Measurements from ENCODE around the gene CKAP5.

The CKAP5 gene

GRCh38 chr11:46849631-46850030 is 3.6 kb upstream of the CKAP5 start:
- H4K12ac ChIP-seq (ENCODE audit: low read depth, low read length), result no peak overlapping the region
- H2AK5ac ChIP-seq (ENCODE audit: low read length), result no peak overlapping the region
- H3K27me3 ChIP-seq (ENCODE audit: insufficient read depth, low read length), result no peaks in the 10 kb centered on the region
- no peak for DNase-seq
- no peak overlapping the region for H3K4ac ChIP-seq (ENCODE audit: low read depth, low read length)
- no peak overlapping the region for H3K4me3 ChIP-seq (ENCODE audit: low read depth, low read length)
- peaks cover 7% of the 10 kb centered on the region for H3K79me2 ChIP-seq (ENCODE audit: control insufficient read depth, insufficient read depth, low read length, poor library complexity)
- no peak overlapping the region for H4K91ac ChIP-seq (ENCODE audit: low read depth, low read length)
- no peak overlapping the region for H2AFZ ChIP-seq (ENCODE audit: insufficient read depth, low read length, poor library complexity)
- H2BK12ac ChIP-seq (ENCODE audit: low read length), result no peak overlapping the region
- H3K18ac ChIP-seq (ENCODE audit: low read length), result no peak overlapping the region
- no peak overlapping the region for H4K8ac ChIP-seq (ENCODE audit: low read depth, low read length)
- no peak overlapping the region for H3K9ac ChIP-seq (ENCODE audit: low read length)
- H3K9me3 ChIP-seq (ENCODE audit: insufficient read depth, low read depth, low read length), result no peaks in the 10 kb centered on the region
- H3K14ac ChIP-seq (ENCODE audit: low read length), result no peak overlapping the region
- H3K23ac ChIP-seq (ENCODE audit: low read length), result no peak overlapping the region
- peaks cover 0 to 1% of the 10 kb centered on the region in 2 experiments for H3K4me1 ChIP-seq (ENCODE audit: control insufficient read depth in 1 of 2, insufficient read depth in 2 of 2, low read length in 2 of 2)
- no peaks in the 10 kb centered on the region for H3K36me3 ChIP-seq (ENCODE audit: control insufficient read depth in 1 of 2, insufficient read depth in 2 of 2, low read length in 2 of 2)
- WGBS (ENCODE audit: extremely low coverage, insufficient coverage, insufficient read length), result no CpG with 5 or more reads among the region's 1 CpG
- H3K27ac ChIP-seq (ENCODE audit: low read depth, low read length), result no peak overlapping the region
- H2BK5ac ChIP-seq (ENCODE audit: low read depth, low read length, poor library complexity), result no peak overlapping the region
- no peak overlapping the region for H3K4me2 ChIP-seq (ENCODE audit: low read length)
- H3K79me1 ChIP-seq (ENCODE audit: low read length), result peaks cover 6% of the 10 kb centered on the region
- no peak overlapping the region for H2BK120ac ChIP-seq (ENCODE audit: insufficient read depth, low read length, poor library complexity)

GRCh38 chr11:46846510-46846830 is 390 bp upstream of the CKAP5 start:
- Histone ChIP-seq H2BK12ac (ENCODE audit: low read length) (no peak overlapping the region), H3K27me3 (ENCODE audit: insufficient read depth, low read length) (no peaks in the 10 kb centered on the region), H3K14ac (ENCODE audit: low read length) (no peak overlapping the region), H4K12ac (ENCODE audit: low read depth, low read length) (no peak overlapping the region), H3K9me3 (ENCODE audit: insufficient read depth, low read depth, low read length) (no peaks in the 10 kb centered on the region), H3K36me3 (ENCODE audit: control insufficient read depth in 1 of 2, insufficient read depth in 2 of 2, low read length in 2 of 2) (no peaks in the 10 kb centered on the region), H3K27ac (ENCODE audit: low read depth, low read length) (no peak overlapping the region), H3K18ac (ENCODE audit: low read length) (no peak overlapping the region), H4K8ac (ENCODE audit: low read depth, low read length) (peak overlapping the region; percentile 26), H2AK5ac (ENCODE audit: low read length) (no peak overlapping the region), H3K79me1 (ENCODE audit: low read length) (peaks cover 6% of the 10 kb centered on the region), H3K4me3 (ENCODE audit: low read depth, low read length) (peak overlapping the region; percentile 43), H3K79me2 (ENCODE audit: control insufficient read depth, insufficient read depth, low read length, poor library complexity) (peaks cover 12% of the 10 kb centered on the region), H3K4me1 (ENCODE audit: control insufficient read depth in 1 of 2, insufficient read depth in 2 of 2, low read length in 2 of 2) (peaks cover 0 to 3% of the 10 kb centered on the region in 2 experiments), H3K9ac (ENCODE audit: low read length) (no peak overlapping the region), H3K23ac (ENCODE audit: low read length) (no peak overlapping the region), H2BK5ac (ENCODE audit: low read depth, low read length, poor library complexity) (no peak overlapping the region), H3K4ac (ENCODE audit: low read depth, low read length) (no peak overlapping the region), H2AFZ (ENCODE audit: insufficient read depth, low read length, poor library complexity) (peak overlapping the region; percentile 26), H2BK120ac (ENCODE audit: insufficient read depth, low read length, poor library complexity) (no peak overlapping the region), H4K91ac (ENCODE audit: low read depth, low read length) (no peak overlapping the region), H3K4me2 (ENCODE audit: low read length) (peak overlapping the region; percentile 76)
- DNase-seq, result no peak
- WGBS (ENCODE audit: extremely low coverage, insufficient coverage, insufficient read length), result no CpG with 5 or more reads among the region's 6 CpGs

DNA sequence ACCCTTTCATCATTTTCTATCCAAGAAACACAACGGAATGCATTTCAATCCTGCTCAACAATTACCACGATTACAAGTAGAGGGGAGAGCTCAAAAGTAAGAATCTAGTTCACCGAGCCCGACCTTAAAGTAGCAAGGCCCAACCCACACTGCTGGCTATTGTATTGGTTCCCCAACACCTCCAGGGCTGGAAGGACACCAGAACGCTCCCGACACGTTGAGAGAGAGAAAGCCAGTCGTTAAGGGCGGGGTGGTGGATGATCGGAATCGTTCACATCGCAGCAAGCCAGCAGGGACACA is 690 bp downstream of the CKAP5 start:
- H4K91ac ChIP-seq (ENCODE audit: low read depth, low read length), result peak overlapping the region; percentile 88
- H3K79me1 ChIP-seq (ENCODE audit: low read length), result peaks cover 6% of the 10 kb centered on the region
- peaks cover 12% of the 10 kb centered on the region for H3K79me2 ChIP-seq (ENCODE audit: control insufficient read depth, insufficient read depth, low read length, poor library complexity)
- H2AFZ ChIP-seq (ENCODE audit: insufficient read depth, low read length, poor library complexity), result peak overlapping the region; percentile 80
- H4K12ac ChIP-seq (ENCODE audit: low read depth, low read length), result peak overlapping the region; percentile 64
- no peak for DNase-seq
- H3K18ac ChIP-seq (ENCODE audit: low read length), result peak overlapping the region; percentile 87
- H3K4me3 ChIP-seq (ENCODE audit: low read depth, low read length), result peak overlapping the region; percentile 91
- H4K8ac ChIP-seq (ENCODE audit: low read depth, low read length), result peak overlapping the region; percentile 91
- H3K27me3 ChIP-seq (ENCODE audit: insufficient read depth, low read length), result no peaks in the 10 kb centered on the region
- peaks cover 0 to 3% of the 10 kb centered on the region in 2 experiments for H3K4me1 ChIP-seq (ENCODE audit: control insufficient read depth in 1 of 2, insufficient read depth in 2 of 2, low read length in 2 of 2)
- H2BK5ac ChIP-seq (ENCODE audit: low read depth, low read length, poor library complexity), result no peak overlapping the region
- peak overlapping the region; percentile 91 for H3K14ac ChIP-seq (ENCODE audit: low read length)
- H3K27ac ChIP-seq (ENCODE audit: low read depth, low read length), result peak overlapping the region; percentile 12
- peak overlapping the region; percentile 95 for H3K9ac ChIP-seq (ENCODE audit: low read length)
- peak overlapping the region; percentile 87 for H3K4ac ChIP-seq (ENCODE audit: low read depth, low read length)
- peak overlapping the region; percentile 81 for H3K4me2 ChIP-seq (ENCODE audit: low read length)
- no peak overlapping the region for H3K23ac ChIP-seq (ENCODE audit: low read length)
- H2AK5ac ChIP-seq (ENCODE audit: low read length), result peak overlapping the region; percentile 1
- WGBS (ENCODE audit: extremely low coverage, insufficient coverage, insufficient read length), result no CpG with 5 or more reads among the region's 12 CpGs
- H3K36me3 ChIP-seq (ENCODE audit: control insufficient read depth in 1 of 2, insufficient read depth in 2 of 2, low read length in 2 of 2), result no peaks in the 10 kb centered on the region
- no peaks in the 10 kb centered on the region for H3K9me3 ChIP-seq (ENCODE audit: insufficient read depth, low read depth, low read length)
- H2BK12ac ChIP-seq (ENCODE audit: low read length), result no peak overlapping the region
- no peak overlapping the region for H2BK120ac ChIP-seq (ENCODE audit: insufficient read depth, low read length, poor library complexity)

GRCh38 chr11:46840116-46840515 is 6.0 kb downstream of the CKAP5 start:
- Histone ChIP-seq H2BK120ac (ENCODE audit: insufficient read depth, low read length, poor library complexity) (no peak overlapping the region), H3K27ac (ENCODE audit: low read depth, low read length) (no peak overlapping the region), H3K14ac (ENCODE audit: low read length) (no peak overlapping the region), H3K4me1 (ENCODE audit: control insufficient read depth in 1 of 2, insufficient read depth in 2 of 2, low read length in 2 of 2) (peaks cover 0 to 3% of the 10 kb centered on the region in 2 experiments), H4K91ac (ENCODE audit: low read depth, low read length) (no peak overlapping the region), H3K4me2 (ENCODE audit: low read length) (no peak overlapping the region), H2AK5ac (ENCODE audit: low read length) (no peak overlapping the region), H2BK12ac (ENCODE audit: low read length) (no peak overlapping the region), H3K79me2 (ENCODE audit: control insufficient read depth, insufficient read depth, low read length, poor library complexity) (peaks cover 7% of the 10 kb centered on the region), H3K9me3 (ENCODE audit: insufficient read depth, low read depth, low read length) (no peaks in the 10 kb centered on the region), H3K18ac (ENCODE audit: low read length) (no peak overlapping the region), H3K9ac (ENCODE audit: low read length) (no peak overlapping the region), H2BK5ac (ENCODE audit: low read depth, low read length, poor library complexity) (no peak overlapping the region), H3K23ac (ENCODE audit: low read length) (no peak overlapping the region), H3K36me3 (ENCODE audit: control insufficient read depth in 1 of 2, insufficient read depth in 2 of 2, low read length in 2 of 2) (no peaks in the 10 kb centered on the region), H3K79me1 (ENCODE audit: low read length) (no peaks in the 10 kb centered on the region), H2AFZ (ENCODE audit: insufficient read depth, low read length, poor library complexity) (no peak overlapping the region), H4K12ac (ENCODE audit: low read depth, low read length) (no peak overlapping the region), H3K27me3 (ENCODE audit: insufficient read depth, low read length) (no peaks in the 10 kb centered on the region), H4K8ac (ENCODE audit: low read depth, low read length) (no peak overlapping the region), H3K4ac (ENCODE audit: low read depth, low read length) (peak overlapping the region; percentile 36), H3K4me3 (ENCODE audit: low read depth, low read length) (no peak overlapping the region)
- no peak for DNase-seq
